ENCODE data around the gene RPS25. TPM values are rescaled to one million over a fixed set of nuclear protein-coding genes. Genes with fewer than 3 reads are reported as not detected.
"Not testable (repeated sequence)": the region's sequence is repeated elsewhere in the genome, so short reads cannot be mapped to it uniquely, and the experiment has no call there.

RPS25 gene
- total RNA-seq, 1 donor from 2014 or later: 827 TPM

- intact Hi-C loops (cut with DNase I): no loop called here
- ATAC-seq (ENCODE audit: poor library complexity) (no peak), DNase-seq (no peak)
Observed at GRCh38 chr11:119042927-119043326, 24.8 kb upstream of the RPS25 start.

GRCh38 chr11:119041821-119042514, 23.8 kb upstream of the RPS25 start:
- DNase-seq: no peak
- intact Hi-C loops (cut with DNase I): no loop called here
- ATAC-seq (ENCODE audit: poor library complexity): no peak

GRCh38 chr11:119039471-119039870, 21.3 kb upstream of the RPS25 start:
- intact Hi-C loops (cut with DNase I); DNase-seq; ATAC-seq (ENCODE audit: poor library complexity): not testable (repeated sequence)

- intact Hi-C loops (cut with DNase I): no loop called here
- no peak for DNase-seq
- no peak for ATAC-seq (ENCODE audit: poor library complexity)
Observed at GRCh38 chr11:119038884-119039283, 20.7 kb upstream of the RPS25 start.

GRCh38 chr11:119034813-119035212, 16.7 kb upstream of the RPS25 start:
- intact Hi-C loops (cut with DNase I): no loop called here
- DNase-seq: no peak
- ATAC-seq (ENCODE audit: poor library complexity): no peak

- DNase-seq; ATAC-seq (ENCODE audit: poor library complexity); intact Hi-C loops (cut with DNase I): not testable (repeated sequence)
Observed at GRCh38 chr11:119033421-119033820, 15.3 kb upstream of the RPS25 start.

GRCh38 chr11:119031912-119032280, 13.8 kb upstream of the RPS25 start:
- DNase-seq (no peak), ATAC-seq (ENCODE audit: poor library complexity) (no peak)
- intact Hi-C loops (cut with DNase I): no loop called here

- peak; percentile 98 for ATAC-seq (ENCODE audit: poor library complexity)
- intact Hi-C loops (cut with DNase I): no loop called here
Observed at GRCh38 chr11:119030329-119031047, 12.3 kb upstream of the RPS25 start, which contains the start of gene SLC37A4. Gene SLC37A4, minus strand, starts transcription at chr11:119030877.

GRCh38 chr11:119030029-119030328, 11.8 kb upstream of the RPS25 start:
- intact Hi-C loops (cut with DNase I): no loop called here
- ATAC-seq (ENCODE audit: poor library complexity): no peak

More at GRCh38 chr11:119030329-119031047, 12.3 kb upstream of the RPS25 start, which contains the start of gene SLC37A4:
- peak; percentile 99 for DNase-seq

GRCh38 chr11:119029340-119030028, 11.3 kb upstream of the RPS25 start:
- ATAC-seq (ENCODE audit: poor library complexity): peak; percentile 23
- intact Hi-C loops (cut with DNase I): no loop called here

More at GRCh38 chr11:119030029-119030328, 11.8 kb upstream of the RPS25 start:
- DNase-seq: no peak

GRCh38 chr11:119029069-119029339, 10.9 kb upstream of the RPS25 start:
- ATAC-seq (ENCODE audit: poor library complexity) (no peak), DNase-seq (no peak)
- intact Hi-C loops (cut with DNase I): no loop called here

More at GRCh38 chr11:119029340-119030028, 11.3 kb upstream of the RPS25 start:
- DNase-seq: no peak

- no peak for ATAC-seq (ENCODE audit: poor library complexity)
- intact Hi-C loops (cut with DNase I): no loop called here
Observed at GRCh38 chr11:119028346-119029068, 10.4 kb upstream of the RPS25 start.

GRCh38 chr11:119027561-119028345, 9.6 kb upstream of the RPS25 start:
- DNase-seq: no peak
- ATAC-seq (ENCODE audit: poor library complexity): no peak
- intact Hi-C loops (cut with DNase I): no loop called here

More at GRCh38 chr11:119028346-119029068, 10.4 kb upstream of the RPS25 start:
- DNase-seq: no peak

- DNase-seq (no peak), ATAC-seq (ENCODE audit: poor library complexity) (no peak)
- intact Hi-C loops (cut with DNase I): no loop called here
Observed at GRCh38 chr11:119026970-119027369, 8.8 kb upstream of the RPS25 start.

GRCh38 chr11:119025978-119026766, 8.0 kb upstream of the RPS25 start:
- intact Hi-C loops (cut with DNase I): no loop called here
- ATAC-seq (ENCODE audit: poor library complexity) (no peak), DNase-seq (no peak)

GRCh38 chr11:119025541-119025940, 7.4 kb upstream of the RPS25 start:
- ATAC-seq (ENCODE audit: poor library complexity) (no peak), DNase-seq (no peak)
- intact Hi-C loops (cut with DNase I): no loop called here

GRCh38 chr11:119025099-119025473, 6.9 kb upstream of the RPS25 start:
- DNase-seq (no peak), ATAC-seq (ENCODE audit: poor library complexity) (no peak)
- intact Hi-C loops (cut with DNase I): no loop called here

Measured in Right ventricle myocardium superior (tissue), 1 donor.